HEK293T (cell line): Measurements from ENCODE around the gene TNFRSF21.

Experiments used
- BHLHE40 ChIP-seq: fragments of 450-650 bp; IDR thresholded peaks from 2 replicates; pipeline ENCODE4 v1.6.1; 2016; ENCODE audit warnings: mild to moderate bottlenecking, moderate library complexity, borderline replicate concordance
- ELF4 ChIP-seq: fragments of 450-650 bp; IDR thresholded peaks from 2 replicates; pipeline ENCODE4 v1.6.1; 2017; ENCODE audit warnings: antibody characterized with exemption
- FOXA1 ChIP-seq: fragments of 450-650 bp; IDR thresholded peaks from 2 replicates; pipeline ENCODE4 v1.6.1; 2016; ENCODE audit warnings: mild to moderate bottlenecking
- FOXK2 ChIP-seq: fragments of 450-650 bp; IDR thresholded peaks from 2 replicates; pipeline ENCODE4 v1.6.1; 2016; ENCODE audit warnings: mild to moderate bottlenecking
- FOXM1 ChIP-seq: fragments of 450-650 bp; IDR thresholded peaks from 2 replicates; pipeline ENCODE4 v1.6.1; 2017; ENCODE audit warnings: mild to moderate bottlenecking, borderline replicate concordance
- HDGF ChIP-seq: fragments of 450-650 bp; IDR thresholded peaks from 2 replicates; pipeline ENCODE4 v1.6.1; 2017; ENCODE audit warnings: antibody characterized with exemption, borderline replicate concordance
- L3MBTL2 ChIP-seq: fragments of 450-650 bp; conservative IDR thresholded peaks from 2 replicates; pipeline ENCODE4 v1.6.1; 2016; ENCODE audit warnings: mild to moderate bottlenecking
- NFRKB ChIP-seq: fragments of 450-650 bp; IDR thresholded peaks from 2 replicates; pipeline ENCODE4 v1.6.1; 2016; ENCODE audit warnings: mild to moderate bottlenecking, moderate library complexity
- PKNOX1 ChIP-seq: fragments of 450-650 bp; IDR thresholded peaks from 2 replicates; pipeline ENCODE4 v1.6.1; 2016
- SP1 ChIP-seq: fragments of 450-650 bp; IDR thresholded peaks from 2 replicates; pipeline ENCODE4 v1.6.1; 2017
- SUZ12 ChIP-seq: fragments of 450-650 bp; IDR thresholded peaks from 2 replicates; pipeline ENCODE4 v1.6.1; 2016; ENCODE audit warnings: mild to moderate bottlenecking
- TARDBP ChIP-seq: fragments of 450-650 bp; IDR thresholded peaks from 2 replicates; pipeline ENCODE4 v1.6.1; 2016
- ZNF384 ChIP-seq: fragments of 450-650 bp; IDR thresholded peaks from 2 replicates; pipeline ENCODE4 v1.6.1; 2016

DNA sequence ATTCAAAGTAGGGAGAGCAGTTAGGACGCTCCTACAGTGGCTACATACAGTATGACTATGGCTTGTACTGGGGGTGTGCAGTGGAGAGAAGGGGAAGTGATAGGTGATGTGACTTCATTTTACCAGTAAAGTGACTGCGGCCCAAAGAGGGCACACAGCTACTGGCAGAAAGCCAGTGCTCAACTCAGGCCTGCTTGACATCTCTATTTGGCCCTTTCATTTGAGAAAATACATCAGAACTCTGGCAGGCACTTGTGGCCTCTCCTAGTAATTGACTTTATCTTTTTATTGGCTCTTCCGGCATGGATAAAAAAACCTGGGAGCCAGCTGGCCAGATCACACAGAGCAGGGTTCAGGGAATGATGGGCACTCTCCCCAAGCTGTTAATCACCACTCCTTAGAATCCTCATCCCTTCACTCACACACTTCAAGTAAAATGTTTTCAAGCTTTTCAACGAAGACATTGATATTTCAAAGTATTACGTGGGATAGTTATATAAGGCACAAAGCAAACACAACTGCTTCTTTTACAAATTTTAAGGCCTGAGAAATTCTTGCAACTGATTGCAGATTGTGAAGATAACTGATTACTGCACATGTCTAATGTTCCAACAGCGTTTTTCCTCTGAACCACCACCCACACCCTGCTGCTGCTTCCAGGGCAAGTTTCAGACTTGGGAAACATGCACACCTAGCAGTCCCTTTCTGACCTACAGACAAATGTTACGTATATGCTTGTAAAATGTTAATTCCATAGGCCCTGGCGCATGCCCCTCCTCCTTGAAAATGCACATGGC lies 73.5 kb downstream of the TNFRSF21 start:
- TF ChIP-seq NFRKB: no peak
- TF ChIP-seq HDGF: no peak
- TF ChIP-seq FOXK2: no peak
- no peak for TF ChIP-seq SP1
- no peak for TF ChIP-seq L3MBTL2
- no peak for TF ChIP-seq ZNF384
- no peak for TF ChIP-seq ELF4
- TF ChIP-seq SUZ12: no peak
- no peak for TF ChIP-seq BHLHE40
- no peak for TF ChIP-seq FOXA1
- TF ChIP-seq TARDBP: no peak
- TF ChIP-seq FOXM1: no peak
- peak; percentile 80 for TF ChIP-seq PKNOX1
